NCI-H345 treated with DMSO at 0.1 percent for 48 hours (cell line): ENCODE measurements around the gene BTF3L4.
A peak's percentile ranks its signal among the peaks of the same experiment; 100 is the strongest.
"Not testable (repeated sequence)": the region's sequence is repeated elsewhere in the genome, so short reads cannot be mapped to it uniquely, and the experiment has no call there.

Experiments used
- DNase-seq: peaks from one replicate; lab custom pipeline; 2025; ENCODE audit not compliant: unreplicated experiment; lab: John Stamatoyannopoulos, UW

BTF3L4 gene

GRCh38 chr1:52056163-52056936, at the start of gene BTF3L4:
BTF3L4 (plus strand) TSS chr1:52056295; CDS start chr1:52059848, 3,553 bp downstream.
- peak; percentile 97 for DNase-seq

DNA sequence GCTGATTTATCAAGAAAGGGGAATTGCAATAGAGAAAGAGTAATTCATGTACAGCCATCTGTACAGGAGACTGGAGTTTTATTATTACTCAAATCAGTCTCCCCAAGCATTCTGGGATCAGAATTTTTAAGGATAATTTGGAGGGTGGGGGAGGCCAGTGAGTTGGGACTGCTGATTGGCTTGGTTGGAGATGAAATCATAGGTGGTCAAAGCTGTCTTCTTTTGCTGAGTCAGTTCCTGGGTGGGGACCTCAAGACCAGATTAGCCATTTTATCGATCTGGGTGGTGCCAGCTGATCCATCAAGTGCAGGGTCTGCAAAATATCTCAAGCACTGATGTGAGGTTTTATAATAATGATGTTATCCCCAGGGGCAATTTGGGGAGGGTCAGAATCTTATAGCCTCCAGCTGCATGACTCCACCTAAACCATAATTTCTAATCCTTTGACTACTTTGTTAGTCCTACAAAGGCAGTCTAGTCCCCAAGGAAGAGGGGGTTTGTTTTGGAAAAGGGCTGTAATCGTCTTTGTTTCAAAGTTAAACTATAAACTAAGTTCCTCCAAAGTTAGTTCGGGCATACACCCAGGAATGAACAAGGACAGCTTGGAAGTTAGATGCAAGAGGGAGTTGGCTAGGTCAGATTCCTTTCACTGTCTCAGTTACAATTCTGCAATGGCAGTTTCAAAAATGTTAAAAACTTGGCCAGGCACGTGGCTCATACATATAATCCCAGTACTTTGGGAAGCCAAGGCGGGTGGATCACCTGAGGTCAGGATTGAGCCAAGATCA, 48.7 kb upstream of the BTF3L4 start:
- DNase-seq = no peak

GRCh38 chr1:52008071-52008809, 47.9 kb upstream of the BTF3L4 start:
- DNase-seq = no peak

GRCh38 chr1:52022133-52022532, 34.0 kb upstream of the BTF3L4 start:
- DNase-seq = no peak

DNA sequence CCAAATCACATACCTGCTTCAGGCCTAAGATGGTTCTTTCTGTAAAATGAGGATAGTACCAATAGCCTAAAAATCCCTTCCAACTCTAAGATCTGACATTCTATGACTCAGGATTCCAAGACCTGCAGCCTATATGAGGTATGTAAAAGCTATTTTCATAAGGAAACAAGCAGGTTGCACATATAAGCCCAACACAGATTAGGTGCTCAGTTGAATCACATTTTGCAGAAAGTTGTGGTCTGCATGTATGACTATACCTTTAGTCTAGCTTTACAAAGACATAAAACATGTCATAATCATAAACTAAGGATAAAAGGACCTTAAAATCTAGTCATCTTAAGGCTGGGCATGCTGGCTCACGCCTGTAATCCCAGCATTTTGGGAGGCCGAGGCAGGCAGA, 29.8 kb upstream of the BTF3L4 start:
- no peak for DNase-seq

GRCh38 chr1:52028328-52028727, 27.8 kb upstream of the BTF3L4 start:
- no peak for DNase-seq

DNA sequence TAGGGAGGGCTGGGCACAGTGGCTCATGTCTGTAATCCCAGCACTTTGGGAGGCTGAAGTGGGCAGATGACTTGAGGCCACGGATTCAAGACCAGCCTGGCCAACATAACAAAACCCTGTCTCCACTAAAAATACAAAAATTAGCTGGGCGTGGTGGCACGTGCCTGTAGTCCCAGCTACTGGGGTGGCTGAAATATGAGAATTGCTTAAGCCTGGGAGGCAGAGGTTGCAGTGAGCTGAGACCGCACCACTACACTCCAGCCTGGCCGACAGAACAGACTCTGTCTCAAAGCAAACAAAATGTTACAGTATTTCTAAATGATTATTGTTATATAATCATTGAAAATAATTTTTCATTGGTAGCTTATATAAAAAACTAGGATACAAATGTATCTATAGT, 27.3 kb upstream of the BTF3L4 start:
- DNase-seq = not testable (repeated sequence)

- DNase-seq = no peak
These were observed 23.8 kb upstream of the BTF3L4 start for GRCh38 chr1:52032124-52032784.

DNA sequence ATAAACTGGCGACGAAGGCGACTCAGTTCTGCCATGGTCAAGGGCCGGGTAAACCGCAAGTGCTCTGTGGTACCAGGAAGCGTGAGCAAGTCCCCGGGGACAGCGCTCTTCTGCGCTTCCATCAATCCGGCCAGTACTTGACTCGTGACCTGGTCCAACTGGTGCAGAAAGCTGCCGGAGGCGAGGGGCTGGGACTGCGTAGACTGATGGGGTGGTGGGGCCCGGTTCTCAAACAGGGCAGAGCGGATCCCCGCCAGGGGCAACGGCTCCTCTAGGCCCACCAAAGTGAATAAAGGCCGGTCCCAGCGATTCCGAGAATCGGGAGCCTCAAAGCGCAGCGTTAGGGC, 23.3 kb upstream of the BTF3L4 start:
- no peak for DNase-seq

- peak; percentile 82 for DNase-seq
These were observed 22.7 kb upstream of the BTF3L4 start, which contains the start of gene KTI12 for GRCh38 chr1:52033190-52034049. KTI12 (minus strand) TSS chr1:52033810; CDS start chr1:52033761, 49 bp downstream.

DNA sequence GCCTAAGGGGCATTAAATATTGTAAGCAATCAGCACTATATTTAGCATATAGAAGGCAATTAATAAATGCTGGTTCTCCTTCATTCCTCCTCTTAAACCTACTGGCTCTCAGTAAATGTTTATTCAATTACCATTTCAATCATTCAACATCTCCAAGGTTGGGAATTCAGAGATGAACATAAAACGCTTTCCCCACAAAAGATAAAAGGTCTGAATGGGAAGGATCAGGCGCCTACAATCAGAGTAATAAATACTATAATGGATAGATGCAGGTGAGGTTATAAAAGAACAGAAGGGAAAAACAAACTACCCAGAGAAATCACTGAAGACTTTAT, 22.1 kb upstream of the BTF3L4 start:
- no peak for DNase-seq

- no peak for DNase-seq
These were observed 18.7 kb upstream of the BTF3L4 start for GRCh38 chr1:52037402-52037814.

- DNase-seq = no peak
These were observed 18.2 kb upstream of the BTF3L4 start for GRCh38 chr1:52037909-52038308.

GRCh38 chr1:52041551-52042185, 14.4 kb upstream of the BTF3L4 start:
- DNase-seq = no peak

- DNase-seq = no peak
These were observed 10.9 kb upstream of the BTF3L4 start for GRCh38 chr1:52045236-52045635.

DNA sequence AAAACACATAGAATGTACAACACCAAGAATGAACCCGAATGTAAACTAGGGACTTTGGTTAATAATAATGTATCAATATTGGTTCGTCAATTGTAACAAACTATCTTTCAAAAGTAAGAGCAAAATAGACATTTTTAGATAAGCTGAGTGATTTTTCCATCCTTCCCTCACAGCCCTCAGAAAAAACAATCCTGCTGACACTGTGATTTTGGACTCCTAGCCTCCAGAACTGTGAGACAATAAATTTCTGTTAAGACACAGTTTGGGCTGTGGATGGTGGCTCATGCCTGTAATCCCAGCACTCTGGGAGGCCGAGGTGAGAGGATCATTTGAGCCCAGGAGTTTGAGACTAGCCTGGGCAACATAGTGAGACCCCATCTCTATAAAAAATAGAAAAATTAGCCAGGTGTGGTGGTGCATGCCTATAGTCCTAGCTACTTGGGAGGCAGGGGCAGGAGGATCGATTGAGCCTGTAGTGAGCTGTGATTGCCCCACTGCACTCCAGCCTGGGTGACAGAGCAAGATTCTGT, 10.4 kb upstream of the BTF3L4 start:
- DNase-seq = not testable (repeated sequence)

GRCh38 chr1:52049337-52049736, 6.8 kb upstream of the BTF3L4 start:
- not testable (repeated sequence) for DNase-seq

GRCh38 chr1:52053862-52054261, 2.2 kb upstream of the BTF3L4 start:
- no peak for DNase-seq

- DNase-seq = no peak
These were observed 1.5 kb upstream of the BTF3L4 start for GRCh38 chr1:52054496-52055065.
